Measurements from ENCODE around the gene SLC16A12.

DNA sequence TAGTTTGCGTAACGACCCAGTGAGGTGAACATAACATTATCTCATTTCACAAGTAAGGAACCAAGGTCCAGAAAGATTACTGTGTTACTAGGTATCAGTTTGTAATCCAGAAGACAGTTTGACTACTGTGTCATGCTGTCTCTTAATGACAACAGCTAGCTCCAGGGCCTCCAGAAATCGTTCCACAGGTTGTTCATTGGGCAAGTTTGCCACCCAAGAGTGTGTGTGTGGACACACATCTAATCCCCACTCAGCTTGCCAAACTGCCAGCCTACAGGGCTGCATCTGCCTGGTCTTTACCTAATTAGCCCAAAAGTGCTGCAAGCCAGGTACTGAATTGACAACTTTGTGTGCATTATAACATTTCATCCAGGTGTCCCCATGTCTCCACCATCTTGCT, 27.9 kb upstream of the SLC16A12 start:
- no peak for TF ChIP-seq EZH2phosphoT487 (IDR thresholded peaks at IDR 0.05; ENCODE audit: low read depth)
- TF ChIP-seq, protein P1, sequence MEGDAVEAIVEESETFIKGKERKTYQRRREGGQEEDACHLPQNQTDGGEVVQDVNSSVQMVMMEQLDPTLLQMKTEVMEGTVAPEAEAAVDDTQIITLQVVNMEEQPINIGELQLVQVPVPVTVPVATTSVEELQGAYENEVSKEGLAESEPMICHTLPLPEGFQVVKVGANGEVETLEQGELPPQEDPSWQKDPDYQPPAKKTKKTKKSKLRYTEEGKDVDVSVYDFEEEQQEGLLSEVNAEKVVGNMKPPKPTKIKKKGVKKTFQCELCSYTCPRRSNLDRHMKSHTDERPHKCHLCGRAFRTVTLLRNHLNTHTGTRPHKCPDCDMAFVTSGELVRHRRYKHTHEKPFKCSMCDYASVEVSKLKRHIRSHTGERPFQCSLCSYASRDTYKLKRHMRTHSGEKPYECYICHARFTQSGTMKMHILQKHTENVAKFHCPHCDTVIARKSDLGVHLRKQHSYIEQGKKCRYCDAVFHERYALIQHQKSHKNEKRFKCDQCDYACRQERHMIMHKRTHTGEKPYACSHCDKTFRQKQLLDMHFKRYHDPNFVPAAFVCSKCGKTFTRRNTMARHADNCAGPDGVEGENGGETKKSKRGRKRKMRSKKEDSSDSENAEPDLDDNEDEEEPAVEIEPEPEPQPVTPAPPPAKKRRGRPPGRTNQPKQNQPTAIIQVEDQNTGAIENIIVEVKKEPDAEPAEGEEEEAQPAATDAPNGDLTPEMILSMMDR (IDR thresholded peaks at IDR 0.05; ENCODE audit: low read depth, low read length) = no peak
